HG02759 (cell line): ENCODE results near the gene GPATCH11.
A peak's percentile ranks its signal among the peaks of the same experiment; 100 is the strongest.

Source experiments
- ATAC-seq: cut with Tn5 transposase; IDR thresholded peaks from one replicate; pipeline ENCODE4 v1.9.1; 2021; ENCODE audit warnings: mild to moderate bottlenecking, moderate library complexity; ENCODE audit not compliant: unreplicated experiment

Gene GPATCH11

GRCh38 chr2:37083873-37084794 is at the start of gene GPATCH11, which contains the start of gene HEATR5B:
TSS of gene GPATCH11 (plus strand) at chr2:37084518. CDS start at chr2:37088382, 3,864 bp downstream.
TSS of gene HEATR5B (minus strand) at chr2:37084372. CDS start at chr2:37083414, 958 bp downstream.
- ATAC-seq: peak; percentile 90

GRCh38 chr2:37037771-37038170 is 46.5 kb upstream of the GPATCH11 start:
- ATAC-seq: no peak

GRCh38 chr2:37039580-37039979 is 44.7 kb upstream of the GPATCH11 start:
- ATAC-seq: no peak

- no peak for ATAC-seq
Observed at GRCh38 chr2:37052600-37053332, 31.6 kb upstream of the GPATCH11 start.

GRCh38 chr2:37059841-37060240 is 24.5 kb upstream of the GPATCH11 start:
- no peak for ATAC-seq

- no peak for ATAC-seq
Observed at GRCh38 chr2:37060446-37060845, 23.9 kb upstream of the GPATCH11 start.

- no peak for ATAC-seq
Observed at GRCh38 chr2:37061013-37061711, 23.2 kb upstream of the GPATCH11 start.

GRCh38 chr2:37061776-37062175 is 22.5 kb upstream of the GPATCH11 start:
- ATAC-seq: no peak

GRCh38 chr2:37068686-37069085 is 15.6 kb upstream of the GPATCH11 start:
- no peak for ATAC-seq

GRCh38 chr2:37070931-37071330 is 13.4 kb upstream of the GPATCH11 start:
- ATAC-seq: no peak

GRCh38 chr2:37080266-37080665 is 4.1 kb upstream of the GPATCH11 start:
- ATAC-seq: no peak

GRCh38 chr2:37080689-37081088 is 3.6 kb upstream of the GPATCH11 start:
- ATAC-seq: no peak

GRCh38 chr2:37084797-37085196 is 479 bp downstream of the GPATCH11 start:
- no peak for ATAC-seq

GRCh38 chr2:37085731-37086147 is 1.4 kb downstream of the GPATCH11 start:
- no peak for ATAC-seq

GRCh38 chr2:37090019-37090477 is 5.7 kb downstream of the GPATCH11 start:
- ATAC-seq: peak; percentile 88

- ATAC-seq: peak; percentile 42
Observed at GRCh38 chr2:37091873-37092272, 7.6 kb downstream of the GPATCH11 start.

- ATAC-seq: no peak
Observed at GRCh38 chr2:37096568-37096967, 12.2 kb downstream of the GPATCH11 start.

- ATAC-seq: no peak
Observed at GRCh38 chr2:37098416-37099118, 14.2 kb downstream of the GPATCH11 start.

GRCh38 chr2:37100054-37100453 is 15.7 kb downstream of the GPATCH11 start:
- ATAC-seq: no peak

- ATAC-seq: no peak
Observed at GRCh38 chr2:37102588-37102987, 18.3 kb downstream of the GPATCH11 start.
